ENCODE measurements around the gene TCF7L2.

GRCh38 chr10:113096128-113096996 lies 146.3 kb downstream of the TCF7L2 start:
- TF ChIP-seq CTCF (IDR thresholded peaks at IDR 0.05; ENCODE audit: low read depth, low read length, poor library complexity, severe bottlenecking) (no peak), EZH2phosphoT487 (IDR thresholded peaks at IDR 0.05; ENCODE audit: borderline replicate concordance, low read length) (no peak)

All from DOHH2 (cell line).